Activated B cell treated with CpG ODN at 0.5 μM for 24 hours (primary cell): ENCODE results near the gene MAT1A. TPM values are rescaled to one million over a fixed set of nuclear protein-coding genes. Genes with fewer than 3 reads are reported as not detected.
"Not testable (repeated sequence)": the region's sequence is repeated elsewhere in the genome, so short reads cannot be mapped to it uniquely, and the experiment has no call there.

Experiments used
- ATAC-seq: fragments of 200-7000 bp; cut with Tn5 transposase; one replicate; pipeline ENCODE4 v1.10.0; 2021; ENCODE audit warnings: low read depth, mild to moderate bottlenecking, moderate library complexity
- CTCF ChIA-PET: fragments of 350-600 bp; sonication (Branson Sonifier 250); formaldehyde crosslinking; loops from one replicate; lab custom pipeline; 2021; ENCODE audit warnings: antibody characterized with exemption; lab: Charles Lee
- POLR2A ChIA-PET: fragments of 350-600 bp; sonication (Branson Sonifier 250); formaldehyde crosslinking; loops from one replicate; lab custom pipeline; 2021; ENCODE audit warnings: antibody characterized with exemption; lab: Charles Lee
- DNase-seq: peaks from one replicate; pipeline ENCODE4 v3.0.0; 2022
- H3K27ac Mint-ChIP-seq: one replicate; pipeline ENCODE4 v1.8.0; 2020; ENCODE audit warnings: mixed read lengths
- H3K27me3 Mint-ChIP-seq: one replicate; pipeline ENCODE4 v1.8.0; 2021; ENCODE audit warnings: mixed read lengths
- H3K36me3 Mint-ChIP-seq: one replicate; pipeline ENCODE4 v1.8.0; 2021; ENCODE audit warnings: low read depth, mixed read lengths
- H3K4me1 Mint-ChIP-seq: one replicate; pipeline ENCODE4 v1.8.0; 2021; ENCODE audit warnings: mixed read lengths
- H3K4me3 Mint-ChIP-seq: one replicate; pipeline ENCODE4 v1.8.0; 2020; ENCODE audit warnings: mild to moderate bottlenecking, mixed read lengths
- H3K9me3 Mint-ChIP-seq: one replicate; pipeline ENCODE4 v1.8.0; 2020; ENCODE audit warnings: mixed read lengths
- intact Hi-C: fragments of 100-400 bp; cut with micrococcal nuclease; formaldehyde crosslinking; loops from one replicate; pipeline ENCODE4 v1.15.1; 2024
- total RNA-seq: library from RNA; stranded (reverse); gene quantifications from 2 replicates; pipeline ENCODE4 v1.2.3, GENCODE V29; 2022

The MAT1A gene
- total RNA-seq, 1 donor from 2014 or later, result not detected

DNA sequence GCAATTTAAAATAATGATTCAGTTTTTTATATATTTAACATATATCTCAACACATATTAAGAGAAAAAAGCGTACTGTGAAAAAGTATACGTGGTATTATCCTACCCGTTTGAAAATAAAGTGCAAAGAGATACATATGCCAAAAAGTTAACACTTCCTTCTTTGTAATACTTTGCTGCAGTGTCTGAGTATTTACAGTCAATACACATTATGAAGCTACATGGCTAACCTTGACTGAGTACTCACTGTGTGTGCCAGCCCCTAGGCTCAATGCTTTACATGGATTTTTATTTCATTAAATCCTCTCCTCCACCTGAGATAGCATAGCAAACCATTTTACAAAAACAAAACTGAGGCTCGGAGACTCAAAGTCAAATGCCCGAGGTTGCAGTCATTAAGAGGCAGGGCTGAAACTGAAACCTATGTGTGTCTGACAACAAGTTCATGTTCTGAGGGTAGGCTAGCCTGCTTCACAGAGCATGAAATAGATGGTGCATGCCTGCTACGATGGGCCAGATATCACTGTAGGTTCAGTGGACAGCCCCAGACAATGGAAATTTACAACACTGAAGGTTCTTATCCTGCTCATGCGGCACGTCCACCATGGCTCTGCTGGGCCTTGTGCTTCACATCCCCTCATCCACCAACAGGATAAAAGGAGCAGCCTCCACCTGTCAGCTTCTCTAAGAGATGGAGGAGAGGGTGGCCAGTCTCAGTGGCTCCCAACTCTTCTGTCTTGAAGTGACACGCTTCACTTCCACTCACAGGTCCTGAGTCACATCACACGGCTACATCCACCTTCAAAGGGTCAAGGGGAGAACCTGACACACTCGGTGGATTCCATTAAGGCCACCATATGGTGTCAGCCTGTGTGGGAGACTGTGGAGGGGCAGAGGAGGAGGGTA lies 54.9 kb downstream of the MAT1A start:
- H3K9me3 Mint-ChIP-seq, intact Hi-C loops, DNase-seq, POLR2A ChIA-PET, H3K27me3 Mint-ChIP-seq, CTCF ChIA-PET, H3K27ac Mint-ChIP-seq, H3K36me3 Mint-ChIP-seq, H3K4me3 Mint-ChIP-seq, H3K4me1 Mint-ChIP-seq: not testable (repeated sequence)
- peak; percentile 83 for ATAC-seq

DNA sequence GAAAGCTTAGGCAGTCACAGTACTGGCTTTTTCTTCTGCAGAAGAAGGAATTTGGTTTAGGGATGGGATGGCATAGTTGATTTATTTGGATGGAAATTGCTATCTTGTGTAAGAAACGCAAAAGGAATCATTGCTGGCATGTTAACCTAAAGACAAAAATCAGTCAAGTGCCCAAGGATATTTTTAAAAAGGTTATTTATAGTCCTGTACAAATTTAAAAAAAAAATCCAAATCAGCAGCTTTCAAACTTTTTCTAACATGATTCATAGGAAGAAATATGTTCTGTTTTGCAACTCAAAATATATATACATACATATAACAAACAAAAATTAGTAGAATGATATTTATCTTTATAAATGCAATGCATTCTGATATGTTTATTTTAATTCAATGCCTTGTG lies 55.6 kb downstream of the MAT1A start:
- H3K4me1 Mint-ChIP-seq, H3K4me3 Mint-ChIP-seq, H3K27me3 Mint-ChIP-seq, POLR2A ChIA-PET, H3K9me3 Mint-ChIP-seq, CTCF ChIA-PET, H3K27ac Mint-ChIP-seq, intact Hi-C loops, H3K36me3 Mint-ChIP-seq, ATAC-seq, DNase-seq: not testable (repeated sequence)

- intact Hi-C loops, result loop anchor here (5.0 kb wide), 1 partner anchor 689 kb away; no protein-coding TSS in a partner anchor
- peak overlapping the region; percentile 14 for H3K27ac Mint-ChIP-seq
- peak; percentile 88 for ATAC-seq
- H3K27me3 Mint-ChIP-seq, POLR2A ChIA-PET, H3K4me1 Mint-ChIP-seq, DNase-seq, H3K9me3 Mint-ChIP-seq, H3K4me3 Mint-ChIP-seq, H3K36me3 Mint-ChIP-seq: not testable (repeated sequence)
- CTCF ChIA-PET, result interaction anchor here (0.9 kb wide), 1 partner anchor 79 kb away, joined by 4 read pairs; no protein-coding TSS in a partner anchor
These were observed 62.7 kb downstream of the MAT1A start for GRCh38 chr10:80226723-80227122.

DNA sequence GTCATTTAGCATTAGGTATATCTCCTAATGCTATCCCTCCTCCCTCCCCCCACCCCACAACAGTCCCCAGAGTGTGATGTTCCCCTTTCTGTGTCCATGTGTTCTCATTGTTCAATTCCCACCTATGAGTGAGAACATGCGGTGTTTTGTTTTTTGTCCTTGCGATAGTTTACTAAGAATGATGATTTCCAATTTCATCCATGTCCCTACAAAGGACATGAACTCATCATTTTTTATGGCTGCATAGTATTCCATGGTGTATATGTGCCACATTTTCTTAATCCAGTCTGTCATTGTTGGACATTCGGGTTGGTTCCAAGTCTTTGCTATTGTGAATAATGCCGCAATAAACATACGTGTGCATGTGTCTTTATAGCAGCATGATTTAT lies 66.4 kb downstream of the MAT1A start:
- ChIA-PET POLR2A (interaction anchor here (1.2 kb wide), 1 partner anchor 79 kb away, joined by 11 read pairs; no protein-coding TSS in a partner anchor), CTCF (interaction anchor here (0.6 to 3.8 kb wide), 11 partner anchors 18 to 164 kb away, joined by 3 to 116 read pairs (median 4); partner anchors contain the start of gene ANXA11)
- intact Hi-C loops, result loop anchor here (2.0 kb wide), 3 partner anchors 18 to 164 kb away; partner anchors contain the start of gene ANXA11
- DNase-seq, H3K4me3 Mint-ChIP-seq, ATAC-seq, H3K27ac Mint-ChIP-seq, H3K9me3 Mint-ChIP-seq, H3K4me1 Mint-ChIP-seq, H3K27me3 Mint-ChIP-seq, H3K36me3 Mint-ChIP-seq: not testable (repeated sequence)

Other genes with a start within 250 kb of the MAT1A start
- 14.7 and 16.2 TPM in 2 replicates for gene TMEM254, start 211.0 kb downstream of the MAT1A start, total RNA-seq
- gene PLAC9, start 156.9 kb downstream of the MAT1A start, total RNA-seq, result not detected in 2 replicates
- 178 and 190 TPM in 2 replicates for gene ANXA11, start 84.1 kb downstream of the MAT1A start, total RNA-seq
- gene DYDC1, start 67.1 kb upstream of the MAT1A start, total RNA-seq, result not detected in 2 replicates
- gene DYDC2, start 67.1 kb upstream of the MAT1A start, total RNA-seq, result not detected in 2 replicates
- 8.5 and 10.3 TPM in 2 replicates for gene PRXL2A, start 118.9 kb upstream of the MAT1A start, total RNA-seq
- gene TSPAN14, start 164.7 kb upstream of the MAT1A start, total RNA-seq, result 18.9 and 20.7 TPM in 2 replicates
- 0.07 TPM in 1 of 2 replicates, not detected in the other for gene SH2D4B, start 248.2 kb upstream of the MAT1A start, total RNA-seq